HG02943 (cell line): Measurements from ENCODE around the gene HS3ST3B1.

Experiments
- ATAC-seq: cut with Tn5 transposase; IDR thresholded peaks from one replicate; pipeline ENCODE4 v1.9.1; 2021; ENCODE audit warnings: mild to moderate bottlenecking, low read depth, moderate library complexity; ENCODE audit not compliant: unreplicated experiment

Gene HS3ST3B1

GRCh38 chr17:14351493-14351892 is 50.6 kb downstream of the HS3ST3B1 start:
- peak; percentile 85 for ATAC-seq

DNA sequence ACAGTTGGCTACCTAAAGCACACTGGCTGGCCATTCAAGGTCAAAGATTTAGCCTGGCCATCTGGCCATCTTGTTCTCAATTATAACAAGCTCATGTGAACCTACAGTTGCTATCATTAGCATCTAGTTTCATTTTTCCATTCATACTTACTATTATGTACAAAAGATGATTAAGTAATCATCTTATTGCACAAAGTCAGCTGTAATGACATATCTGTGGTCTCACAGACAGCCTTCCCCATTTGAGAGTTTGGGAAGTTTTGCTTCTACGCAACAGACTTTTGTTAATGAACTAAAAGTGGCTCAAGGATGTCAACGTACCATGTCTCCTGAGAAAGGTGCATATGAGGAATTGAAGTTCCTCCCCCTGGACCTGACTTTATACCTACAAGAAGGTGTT is 51.3 kb downstream of the HS3ST3B1 start:
- no peak for ATAC-seq

DNA sequence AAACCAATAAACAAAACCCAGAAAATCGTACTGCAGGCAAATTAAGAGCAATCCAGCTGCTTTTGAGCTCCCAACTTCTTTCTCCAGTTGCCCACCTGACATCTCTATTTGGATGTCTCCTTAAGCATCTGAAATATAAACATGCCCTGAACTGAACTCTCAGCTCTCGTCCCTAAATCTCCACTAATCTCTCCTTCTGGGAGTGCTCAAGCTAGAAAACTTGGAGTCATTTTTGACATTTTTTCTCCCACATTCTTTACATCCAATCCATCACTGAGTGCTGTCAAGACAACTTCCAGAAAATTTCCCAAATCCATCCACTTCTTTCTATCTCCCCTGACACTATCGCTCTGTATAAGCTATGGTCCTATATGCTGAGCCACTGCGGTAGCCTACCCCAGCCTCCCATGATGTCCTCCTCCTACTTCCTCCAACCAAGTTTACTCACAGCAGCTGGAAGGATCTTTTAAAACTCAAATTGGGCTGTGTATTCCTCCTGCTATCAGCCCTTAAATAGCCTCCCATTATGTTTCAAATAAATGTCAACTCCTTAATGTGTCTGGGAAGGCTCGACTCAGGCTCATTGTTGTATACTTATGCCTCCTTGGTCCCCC is 53.1 kb downstream of the HS3ST3B1 start:
- ATAC-seq = no peak

- no peak for ATAC-seq
Observed at GRCh38 chr17:14354807-14355206, 53.9 kb downstream of the HS3ST3B1 start.

GRCh38 chr17:14355556-14355955 is 54.7 kb downstream of the HS3ST3B1 start:
- ATAC-seq = no peak

DNA sequence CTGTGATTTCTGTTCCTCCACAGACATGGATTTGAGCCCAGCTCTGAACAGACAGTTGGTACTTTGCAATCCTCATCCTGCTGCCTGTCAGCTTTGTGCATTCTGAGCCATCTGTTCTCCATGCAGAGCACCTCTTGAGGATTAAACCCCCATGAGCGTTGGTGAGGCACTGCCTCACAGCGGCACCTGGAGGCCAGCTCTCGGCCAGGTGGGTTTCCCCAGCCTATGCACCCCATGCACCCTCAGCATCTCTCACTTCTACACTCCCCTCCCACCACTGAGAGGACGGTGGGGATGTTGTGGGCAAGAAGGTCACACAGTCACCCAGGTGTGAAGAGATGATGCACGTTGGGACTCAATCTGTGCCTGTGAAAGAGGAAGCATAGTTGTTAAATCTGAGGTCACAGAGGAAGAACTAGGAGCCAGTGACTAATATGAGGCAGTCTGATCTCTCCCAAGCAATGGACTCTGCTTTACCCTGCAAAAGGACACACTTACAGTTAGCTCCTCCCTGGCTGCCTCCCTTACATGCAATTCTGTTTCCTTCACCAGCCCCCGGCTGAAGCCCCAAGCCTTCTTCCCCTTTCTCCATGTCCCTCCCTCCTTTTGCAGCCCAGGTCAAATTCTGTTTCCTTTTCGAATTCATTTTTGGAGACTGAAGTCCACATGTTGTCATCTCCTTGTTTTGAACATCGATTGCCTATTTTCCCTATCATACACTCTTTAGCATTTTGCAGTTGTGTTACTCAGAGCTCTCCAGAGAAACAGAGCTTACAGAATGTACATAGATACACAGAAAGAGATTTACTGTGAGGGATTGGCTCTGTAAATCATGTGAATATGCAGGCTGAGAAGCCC is 58.5 kb downstream of the HS3ST3B1 start:
- peak; percentile 87 for ATAC-seq

GRCh38 chr17:14360856-14361255 is 60.0 kb downstream of the HS3ST3B1 start:
- ATAC-seq = no peak

GRCh38 chr17:14361470-14361869 is 60.6 kb downstream of the HS3ST3B1 start:
- ATAC-seq = no peak

DNA sequence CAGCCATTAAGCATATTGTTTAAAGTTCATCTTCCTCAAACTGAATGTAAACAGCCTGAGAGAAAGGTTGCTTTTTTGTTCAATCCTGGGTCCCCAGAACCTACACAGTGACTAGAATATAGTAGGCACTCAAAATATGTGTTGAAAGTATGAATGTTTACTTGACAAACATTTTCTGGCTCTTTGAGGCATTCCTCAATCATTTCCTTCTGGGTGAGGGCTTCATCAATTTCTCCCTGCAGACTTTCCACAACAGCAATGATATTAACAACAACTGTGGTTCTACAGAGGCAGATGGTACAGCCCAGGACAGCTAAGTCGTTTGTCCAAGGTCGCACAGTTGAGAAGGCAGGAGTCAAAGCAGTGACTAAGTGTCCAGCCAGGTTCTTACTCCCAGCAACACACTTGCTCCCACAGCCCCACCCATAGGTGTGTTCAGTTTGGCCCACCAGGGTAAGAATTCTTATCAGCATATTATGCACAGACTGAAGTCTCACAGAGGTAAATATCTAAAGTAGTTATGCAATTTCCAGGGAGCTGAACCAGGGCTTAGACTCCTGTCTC is 61.1 kb downstream of the HS3ST3B1 start:
- no peak for ATAC-seq

GRCh38 chr17:14366199-14366598 is 65.3 kb downstream of the HS3ST3B1 start:
- ATAC-seq = no peak

DNA sequence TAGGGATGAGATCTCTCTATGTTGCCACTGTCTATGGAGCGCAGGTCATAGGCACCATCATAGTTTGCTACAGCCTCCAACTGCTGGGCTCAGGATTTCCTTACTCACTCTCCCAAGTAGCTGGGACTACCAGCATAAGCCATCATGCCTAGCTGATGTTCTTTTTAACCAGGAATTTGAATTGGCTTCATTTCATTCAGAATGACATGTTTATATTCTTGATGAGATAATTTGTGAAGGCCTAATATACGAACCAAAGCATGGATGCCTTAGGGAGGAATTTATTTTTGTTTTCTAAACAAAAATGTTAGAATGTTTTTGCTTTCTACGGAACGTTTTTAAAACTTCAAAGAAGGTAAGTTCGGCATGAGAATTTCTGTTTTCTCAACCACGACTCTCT is 71.6 kb downstream of the HS3ST3B1 start:
- ATAC-seq = no peak

GRCh38 chr17:14372905-14373613 is 72.2 kb downstream of the HS3ST3B1 start:
- ATAC-seq = no peak

DNA sequence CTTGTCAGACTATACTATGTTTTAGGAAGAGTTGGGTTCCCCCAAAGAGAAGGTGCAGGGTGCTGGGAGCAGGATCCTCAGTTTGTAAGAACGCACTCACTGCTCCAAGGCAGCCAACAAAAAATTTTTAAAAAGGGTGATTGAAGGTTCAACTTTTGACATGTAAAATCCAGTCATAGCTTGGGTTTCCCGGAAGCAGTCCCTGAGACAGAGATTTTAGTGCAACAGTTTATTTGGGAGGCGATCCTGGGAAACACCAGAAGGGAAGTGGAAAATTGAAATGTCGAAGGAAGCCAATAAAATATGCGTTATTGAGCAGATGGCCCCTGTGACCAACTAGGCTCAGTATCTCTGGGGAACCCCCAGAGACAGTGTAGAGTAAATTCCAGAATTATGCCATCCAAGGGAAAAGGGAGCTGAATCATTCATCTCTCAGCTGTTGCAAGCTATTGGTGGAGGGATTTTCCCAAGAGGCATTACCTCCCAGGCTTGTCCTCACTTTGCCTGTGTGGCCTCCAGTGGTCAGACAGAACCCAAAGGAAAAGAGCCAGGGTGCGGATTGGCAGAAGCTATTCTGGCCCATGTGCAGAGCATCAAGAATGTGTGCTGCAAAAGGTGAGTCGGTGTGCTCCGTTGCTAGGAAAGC is 72.9 kb downstream of the HS3ST3B1 start:
- ATAC-seq = no peak

DNA sequence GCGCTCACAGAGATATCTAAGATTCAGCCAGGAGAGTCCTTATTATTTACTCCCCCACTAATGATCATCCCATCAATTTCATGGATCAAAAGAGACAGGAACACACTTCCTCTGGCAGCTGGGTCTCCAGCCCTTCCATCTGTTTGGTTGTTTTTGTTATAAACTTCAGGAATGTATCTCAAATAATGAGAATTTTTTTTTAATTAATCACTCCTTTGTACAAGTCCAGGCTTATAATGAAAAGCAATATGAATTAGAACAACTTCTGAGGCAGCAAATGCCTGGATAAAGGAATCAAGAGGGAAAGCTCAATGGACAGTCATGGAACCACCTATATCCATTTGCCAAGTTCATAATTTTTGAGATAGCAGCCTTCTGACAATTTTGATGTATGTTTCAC is 73.4 kb downstream of the HS3ST3B1 start:
- no peak for ATAC-seq

DNA sequence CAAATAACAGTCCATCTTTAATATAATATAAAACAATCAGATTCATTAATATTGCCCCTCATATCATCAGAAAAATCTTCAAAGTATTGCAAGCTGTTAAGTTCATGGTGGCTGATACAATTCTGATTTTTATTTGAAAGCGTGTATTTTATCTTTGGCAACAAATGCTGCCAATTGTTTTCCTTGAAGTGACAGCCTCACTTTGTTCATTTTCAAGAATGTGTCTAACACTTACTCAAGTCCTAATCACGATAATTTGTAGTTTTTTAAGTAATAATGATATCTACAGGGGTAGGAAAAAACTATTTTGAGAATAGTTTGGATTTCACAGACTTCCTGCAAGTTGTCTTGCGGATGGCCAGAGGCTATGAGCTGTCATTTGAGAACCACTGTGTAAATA is 75.8 kb downstream of the HS3ST3B1 start:
- ATAC-seq = no peak

- no peak for ATAC-seq
Observed at GRCh38 chr17:14381606-14382005, 80.7 kb downstream of the HS3ST3B1 start.

DNA sequence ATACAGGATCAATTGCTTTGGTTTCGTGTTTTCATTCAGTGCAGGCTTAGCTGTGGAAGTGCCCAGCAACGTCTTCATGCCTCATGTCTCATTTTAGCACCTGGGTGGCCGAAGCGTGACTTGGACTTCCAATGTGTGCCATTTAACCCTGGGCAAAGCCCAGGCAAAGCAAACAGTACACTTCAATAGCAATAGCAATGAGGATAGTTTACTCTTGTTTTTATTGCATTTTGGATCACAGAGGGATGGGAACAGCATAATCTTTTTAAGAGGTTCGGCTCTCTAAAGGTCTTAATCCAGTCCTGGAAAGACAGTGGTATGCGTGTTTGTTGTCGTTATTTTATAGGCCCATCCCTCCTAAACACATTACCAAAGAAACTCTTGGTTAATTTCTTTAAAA is 86.2 kb downstream of the HS3ST3B1 start:
- no peak for ATAC-seq

GRCh38 chr17:14389681-14390080 is 88.8 kb downstream of the HS3ST3B1 start:
- no peak for ATAC-seq

GRCh38 chr17:14393723-14394122 is 92.8 kb downstream of the HS3ST3B1 start:
- ATAC-seq = no peak

GRCh38 chr17:14395255-14395654 is 94.4 kb downstream of the HS3ST3B1 start:
- ATAC-seq = no peak

DNA sequence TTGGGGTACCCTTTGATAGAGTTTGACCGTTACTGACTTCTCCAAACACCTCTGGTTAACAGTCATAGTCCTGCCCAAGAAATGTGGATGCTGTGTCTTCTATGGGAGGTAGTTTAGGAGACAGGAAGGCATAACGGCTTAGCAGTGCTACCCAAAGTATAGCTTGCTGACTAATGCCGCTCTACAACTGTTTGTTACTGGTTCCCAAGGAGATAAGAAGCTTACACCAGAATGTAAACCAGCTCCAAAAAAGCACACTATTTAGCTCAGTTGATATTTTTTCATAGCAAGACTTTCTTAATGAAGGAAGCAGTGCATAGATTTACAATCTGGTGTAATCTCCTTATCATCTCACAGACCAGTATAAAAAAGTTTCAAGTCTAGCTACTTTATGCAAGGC is 95.7 kb downstream of the HS3ST3B1 start:
- ATAC-seq = no peak
